HG03442 (cell line): ENCODE results near the gene CCDC92B.
"Not testable (repeated sequence)": the region's sequence is repeated elsewhere in the genome, so short reads cannot be mapped to it uniquely, and the experiment has no call there.

Experiments
- ATAC-seq: cut with Tn5 transposase; IDR thresholded peaks from one replicate; pipeline ENCODE4 v1.9.1; 2021; ENCODE audit warnings: mild to moderate bottlenecking, moderate library complexity; ENCODE audit not compliant: unreplicated experiment

CCDC92B gene

GRCh38 chr17:2691069-2691871 is 58.2 kb downstream of the CCDC92B start:
- ATAC-seq, result no peak

GRCh38 chr17:2690165-2691068 is 59.0 kb downstream of the CCDC92B start:
- no peak for ATAC-seq

- no peak for ATAC-seq
These were observed 59.9 kb downstream of the CCDC92B start for GRCh38 chr17:2689411-2690164.

- ATAC-seq, result no peak
These were observed 60.8 kb downstream of the CCDC92B start for GRCh38 chr17:2688351-2689342.

- no peak for ATAC-seq
These were observed 62.4 kb downstream of the CCDC92B start for GRCh38 chr17:2687074-2687418.

GRCh38 chr17:2685696-2686095 is 63.8 kb downstream of the CCDC92B start:
- ATAC-seq, result no peak

GRCh38 chr17:2684549-2684948 is 64.9 kb downstream of the CCDC92B start:
- ATAC-seq, result no peak

- no peak for ATAC-seq
These were observed 65.5 kb downstream of the CCDC92B start for GRCh38 chr17:2683912-2684311.

GRCh38 chr17:2682176-2682938 is 67.1 kb downstream of the CCDC92B start:
- ATAC-seq, result no peak

GRCh38 chr17:2681650-2682049 is 67.8 kb downstream of the CCDC92B start:
- ATAC-seq, result no peak

GRCh38 chr17:2680961-2681360 is 68.5 kb downstream of the CCDC92B start:
- ATAC-seq, result no peak

- not testable (repeated sequence) for ATAC-seq
These were observed 70.2 kb downstream of the CCDC92B start for GRCh38 chr17:2679247-2679646.
